GM18907 (cell line): ENCODE results near the gene TAF6L.
"Not testable (repeated sequence)": the region's sequence is repeated elsewhere in the genome, so short reads cannot be mapped to it uniquely, and the experiment has no call there.

ENCODE experiments used
- ATAC-seq: cut with Tn5 transposase; IDR thresholded peaks from one replicate; pipeline ENCODE4 v1.9.1; 2021; ENCODE audit warnings: mild to moderate bottlenecking, moderate library complexity; ENCODE audit not compliant: unreplicated experiment

The TAF6L gene

GRCh38 chr11:62805076-62805892 lies 34.1 kb downstream of the TAF6L start, which contains the start of gene NXF1:
Gene NXF1 (minus strand): TSS chr11:62805440. CDS start chr11:62805356, 84 bp downstream.
- peak; percentile 88 for ATAC-seq

- no peak for ATAC-seq
Observed at GRCh38 chr11:62805961-62806441, 34.8 kb downstream of the TAF6L start.

- ATAC-seq = no peak
Observed at GRCh38 chr11:62806611-62807121, 35.5 kb downstream of the TAF6L start.

- no peak for ATAC-seq
Observed at GRCh38 chr11:62810748-62811147, 39.6 kb downstream of the TAF6L start.

GRCh38 chr11:62811659-62812058 lies 40.5 kb downstream of the TAF6L start:
- ATAC-seq = no peak

- ATAC-seq = no peak
Observed at GRCh38 chr11:62816557-62816956, 45.4 kb downstream of the TAF6L start.

- no peak for ATAC-seq
Observed at GRCh38 chr11:62817129-62817528, 45.9 kb downstream of the TAF6L start.

- ATAC-seq = no peak
Observed at GRCh38 chr11:62823677-62824076, 52.5 kb downstream of the TAF6L start.

- not testable (repeated sequence) for ATAC-seq
Observed at GRCh38 chr11:62828130-62828529, 56.9 kb downstream of the TAF6L start.

- no peak for ATAC-seq
Observed at GRCh38 chr11:62830904-62831519, 59.8 kb downstream of the TAF6L start.

GRCh38 chr11:62831520-62832335 lies 60.5 kb downstream of the TAF6L start, which contains the start of gene STX5:
Gene STX5 (minus strand): TSS chr11:62832051. CDS start chr11:62831243, 808 bp downstream.
- peak; percentile 80 for ATAC-seq

- peak; percentile 24 for ATAC-seq
Observed at GRCh38 chr11:62832336-62833234, 61.4 kb downstream of the TAF6L start, which contains the start of gene TEX54. Gene TEX54 (minus strand): TSS chr11:62832841.

GRCh38 chr11:62835336-62835735 lies 64.1 kb downstream of the TAF6L start:
- ATAC-seq = no peak
